Measurements from ENCODE around the gene RPP25L. TPM values are rescaled to one million over a fixed set of nuclear protein-coding genes. Genes with fewer than 3 reads are reported as not detected.

The RPP25L gene
- total and polyA plus RNA-seq, 9 of the 15 experiments (the other 6 are each of a cell fraction or from before 2014, with no cell fraction given) = 16.3 to 43.7 (median 29.0) TPM

DNA sequence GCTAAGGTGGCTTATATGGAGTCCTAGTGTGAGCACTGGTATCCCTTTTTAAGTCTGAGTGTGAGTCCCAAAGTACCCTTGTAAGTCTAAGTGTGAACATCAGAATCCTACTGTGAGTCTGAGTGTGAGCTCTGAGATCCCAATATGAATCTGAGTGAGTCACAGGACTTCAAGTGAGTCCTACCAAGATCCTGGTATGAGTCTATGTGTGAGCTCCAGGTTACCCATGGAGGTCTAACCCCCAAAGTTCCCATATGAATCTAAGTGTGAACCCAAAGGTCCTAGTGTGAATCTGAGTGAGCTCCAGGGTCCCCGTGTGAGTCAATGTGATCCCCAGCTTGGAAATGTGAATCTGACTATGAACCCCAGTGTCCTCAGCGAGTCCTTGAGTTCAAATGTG is 24.6 kb downstream of the RPP25L start:
- H3K4me2 ChIP-seq (ENCODE audit: insufficient read depth, low read length) = no peak overlapping the region
- 0% methylated on average over 2 of the region's 2 CpGs for WGBS (ENCODE audit: insufficient coverage, low coverage, missing lambda C conversion rate)
- FAIRE-seq = no peak
- in situ Hi-C loops (cut with MboI) (no loop called here), intact Hi-C loops (cut with micrococcal nuclease) (no loop called here)
- POLR2A ChIA-PET = no interaction called here
- BruUV-seq (replicated peaks) = no TSS peak
- H3K27ac ChIP-seq (ENCODE audit: extremely low read depth, low read depth, low read length) = no peak overlapping the region
- no peak overlapping the region for H3K4me3 ChIP-seq
- H2AFZ ChIP-seq (ENCODE audit: low read depth, low read length) = no peak overlapping the region
- no peak for DNase-seq (ENCODE audit: extremely low read depth in 1 of 4, low spot score in 3 of 4)
- H4K20me1 ChIP-seq (replicated peaks; ENCODE audit: control insufficient read depth, insufficient read depth, low read length) = peaks cover 16% of the 10 kb centered on the region
- CTCF ChIA-PET (ENCODE audit: low intra/inter-chr PET ratio) = no interaction called here
- H3K4me1 ChIP-seq (replicated peaks in 1 of 2; ENCODE audit: control insufficient read depth in 2 of 2, insufficient read depth in 2 of 2, low read length in 2 of 2) = peaks cover 0 to 34% of the 10 kb centered on the region in 2 experiments; a peak in 2 of 5 replicates
- TF ChIP-seq, protein P1, sequence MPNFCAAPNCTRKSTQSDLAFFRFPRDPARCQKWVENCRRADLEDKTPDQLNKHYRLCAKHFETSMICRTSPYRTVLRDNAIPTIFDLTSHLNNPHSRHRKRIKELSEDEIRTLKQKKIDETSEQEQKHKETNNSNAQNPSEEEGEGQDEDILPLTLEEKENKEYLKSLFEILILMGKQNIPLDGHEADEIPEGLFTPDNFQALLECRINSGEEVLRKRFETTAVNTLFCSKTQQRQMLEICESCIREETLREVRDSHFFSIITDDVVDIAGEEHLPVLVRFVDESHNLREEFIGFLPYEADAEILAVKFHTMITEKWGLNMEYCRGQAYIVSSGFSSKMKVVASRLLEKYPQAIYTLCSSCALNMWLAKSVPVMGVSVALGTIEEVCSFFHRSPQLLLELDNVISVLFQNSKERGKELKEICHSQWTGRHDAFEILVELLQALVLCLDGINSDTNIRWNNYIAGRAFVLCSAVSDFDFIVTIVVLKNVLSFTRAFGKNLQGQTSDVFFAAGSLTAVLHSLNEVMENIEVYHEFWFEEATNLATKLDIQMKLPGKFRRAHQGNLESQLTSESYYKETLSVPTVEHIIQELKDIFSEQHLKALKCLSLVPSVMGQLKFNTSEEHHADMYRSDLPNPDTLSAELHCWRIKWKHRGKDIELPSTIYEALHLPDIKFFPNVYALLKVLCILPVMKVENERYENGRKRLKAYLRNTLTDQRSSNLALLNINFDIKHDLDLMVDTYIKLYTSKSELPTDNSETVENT (CRISPR knock-in tag; IDR thresholded peaks at IDR 0.05) = no peak
- TF ChIP-seq PHB2 (IDR thresholded peaks at IDR 0.05; ENCODE audit: low read depth) = no peak
- no peak for TF ChIP-seq ZNF124 (CRISPR knock-in tag; IDR thresholded peaks at IDR 0.05)
- TF ChIP-seq KLF6 (CRISPR knock-in tag; IDR thresholded peaks at IDR 0.05; ENCODE audit: borderline replicate concordance) = no peak
- TF ChIP-seq ZNF584 (CRISPR knock-in tag; IDR thresholded peaks at IDR 0.05; ENCODE audit: low read depth) = no peak
- no peak for TF ChIP-seq PTRF (tag; IDR thresholded peaks at IDR 0.05)
- TF ChIP-seq, protein P2, sequence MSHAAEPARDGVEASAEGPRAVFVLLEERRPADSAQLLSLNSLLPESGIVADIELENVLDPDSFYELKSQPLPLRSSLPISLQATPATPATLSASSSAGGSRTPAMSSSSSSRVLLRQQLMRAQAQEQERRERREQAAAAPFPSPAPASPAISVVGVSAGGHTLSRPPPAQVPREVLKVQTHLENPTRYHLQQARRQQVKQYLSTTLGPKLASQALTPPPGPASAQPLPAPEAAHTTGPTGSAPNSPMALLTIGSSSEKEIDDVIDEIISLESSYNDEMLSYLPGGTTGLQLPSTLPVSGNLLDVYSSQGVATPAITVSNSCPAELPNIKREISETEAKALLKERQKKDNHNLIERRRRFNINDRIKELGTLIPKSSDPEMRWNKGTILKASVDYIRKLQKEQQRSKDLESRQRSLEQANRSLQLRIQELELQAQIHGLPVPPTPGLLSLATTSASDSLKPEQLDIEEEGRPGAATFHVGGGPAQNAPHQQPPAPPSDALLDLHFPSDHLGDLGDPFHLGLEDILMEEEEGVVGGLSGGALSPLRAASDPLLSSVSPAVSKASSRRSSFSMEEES (CRISPR knock-in tag; IDR thresholded peaks at IDR 0.05) = no peak
- no peak for TF ChIP-seq PHF21A (IDR thresholded peaks at IDR 0.05; ENCODE audit: borderline replicate concordance, low read depth)
- TF ChIP-seq, protein P3, sequence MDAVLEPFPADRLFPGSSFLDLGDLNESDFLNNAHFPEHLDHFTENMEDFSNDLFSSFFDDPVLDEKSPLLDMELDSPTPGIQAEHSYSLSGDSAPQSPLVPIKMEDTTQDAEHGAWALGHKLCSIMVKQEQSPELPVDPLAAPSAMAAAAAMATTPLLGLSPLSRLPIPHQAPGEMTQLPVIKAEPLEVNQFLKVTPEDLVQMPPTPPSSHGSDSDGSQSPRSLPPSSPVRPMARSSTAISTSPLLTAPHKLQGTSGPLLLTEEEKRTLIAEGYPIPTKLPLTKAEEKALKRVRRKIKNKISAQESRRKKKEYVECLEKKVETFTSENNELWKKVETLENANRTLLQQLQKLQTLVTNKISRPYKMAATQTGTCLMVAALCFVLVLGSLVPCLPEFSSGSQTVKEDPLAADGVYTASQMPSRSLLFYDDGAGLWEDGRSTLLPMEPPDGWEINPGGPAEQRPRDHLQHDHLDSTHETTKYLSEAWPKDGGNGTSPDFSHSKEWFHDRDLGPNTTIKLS (IDR thresholded peaks at IDR 0.05; ENCODE audit: borderline replicate concordance, low read depth) = no peak
- no peak for TF ChIP-seq HEY1 (CRISPR knock-in tag; IDR thresholded peaks at IDR 0.05; ENCODE audit: borderline replicate concordance)
- TF ChIP-seq KAT8 (IDR thresholded peaks at IDR 0.05; ENCODE audit: low read depth) = no peak
- no peaks in the 10 kb centered on the region for H3K9me3 ChIP-seq (replicated peaks; ENCODE audit: control insufficient read depth, insufficient read depth, low read depth, low read length)
- no peaks in the 10 kb centered on the region for H3K9me1 ChIP-seq (ENCODE audit: control insufficient read depth, insufficient read depth, low read length)
- ATAC-seq = no peak
- H3K27me3 ChIP-seq (ENCODE audit: control insufficient read depth in 2 of 2, insufficient read depth in 2 of 2, low read length in 2 of 2) = peaks cover 6 to 53% of the 10 kb centered on the region in 2 experiments; a peak in 4 of 5 replicates
- H3K9ac ChIP-seq (ENCODE audit: insufficient read depth in 1 of 2, low read depth in 2 of 2, low read length in 2 of 2) = no peak overlapping the region
- no peaks in the 10 kb centered on the region for H3K36me3 ChIP-seq (ENCODE audit: control insufficient read depth, insufficient read depth, low read length)
- no peaks in the 10 kb centered on the region for H3K79me2 ChIP-seq (ENCODE audit: control insufficient read depth, insufficient read depth, low read length)

All from K562 (cell line).